Stimulated activated CD4-positive, alpha-beta T cell treated with anti-CD3 and anti-CD28 coated beads, TNF-alpha, amount 100 ng/mL, for 1 hour (primary cell): Measurements from ENCODE around the gene RIC1.
"Not testable (repeated sequence)": the region's sequence is repeated elsewhere in the genome, so short reads cannot be mapped to it uniquely, and the experiment has no call there.

Experiments
- DNase-seq, 3 donors: peaks; one replicate each; pipeline ENCODE4 v3.0.0-alpha.2; 2020; ENCODE audit warnings: low read depth in 3 of 3, low spot score in 1 of 3

Gene RIC1

DNA sequence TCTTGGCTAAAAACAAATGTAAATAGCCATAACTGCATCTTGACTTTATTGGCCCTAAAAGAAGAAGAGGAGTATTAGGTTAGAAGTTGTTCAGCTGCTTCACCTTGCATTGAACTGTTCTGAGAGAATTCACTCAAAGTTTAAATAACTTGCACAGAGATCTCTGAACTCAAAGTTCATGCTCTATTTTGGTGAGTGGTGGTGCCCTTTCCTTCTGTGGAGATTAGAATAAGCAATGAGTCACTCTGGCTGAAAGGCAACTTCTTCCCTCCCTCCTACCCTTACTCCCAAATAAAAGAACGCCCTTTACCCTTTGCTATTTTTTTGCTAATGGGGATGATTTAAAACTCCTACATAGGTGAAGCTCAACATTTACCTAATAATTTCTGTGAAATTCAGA, 155.1 kb downstream of the RIC1 start:
- DNase-seq = no peak

DNA sequence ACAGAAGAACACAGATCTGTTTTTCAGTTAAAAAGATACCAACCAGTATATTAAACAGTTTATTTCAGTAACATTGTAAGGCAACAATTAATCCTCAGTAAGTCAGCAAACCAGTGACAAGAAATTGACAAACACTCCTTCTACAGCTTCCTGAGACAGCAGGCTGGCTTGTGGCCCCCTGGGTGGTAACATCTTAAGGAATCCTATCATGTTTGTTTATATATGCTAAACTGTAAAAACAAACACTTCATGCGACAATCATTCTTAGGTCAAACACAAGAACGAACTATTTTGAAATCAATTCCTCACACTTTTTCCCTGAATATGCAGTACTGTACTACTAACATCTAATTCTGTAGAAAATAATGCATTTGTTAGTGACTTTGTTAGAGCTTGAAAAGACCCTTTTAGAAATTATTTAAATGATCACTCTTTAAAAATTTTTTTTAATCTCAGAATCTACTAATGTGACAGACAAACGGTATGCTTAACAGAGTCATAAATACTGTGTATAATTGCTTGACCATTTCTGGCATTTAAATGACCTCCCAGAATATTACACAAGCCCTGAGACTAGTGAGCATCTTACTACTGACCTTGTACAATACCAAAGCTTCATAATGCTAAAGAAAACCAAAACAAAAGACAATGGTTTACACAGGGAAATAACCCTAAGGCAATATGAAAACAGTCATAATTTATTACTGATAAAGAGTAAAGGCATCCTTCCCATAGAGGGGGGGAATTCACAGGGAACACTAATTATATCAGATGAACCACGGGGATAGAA, 155.8 kb downstream of the RIC1 start:
- no peak for DNase-seq

DNA sequence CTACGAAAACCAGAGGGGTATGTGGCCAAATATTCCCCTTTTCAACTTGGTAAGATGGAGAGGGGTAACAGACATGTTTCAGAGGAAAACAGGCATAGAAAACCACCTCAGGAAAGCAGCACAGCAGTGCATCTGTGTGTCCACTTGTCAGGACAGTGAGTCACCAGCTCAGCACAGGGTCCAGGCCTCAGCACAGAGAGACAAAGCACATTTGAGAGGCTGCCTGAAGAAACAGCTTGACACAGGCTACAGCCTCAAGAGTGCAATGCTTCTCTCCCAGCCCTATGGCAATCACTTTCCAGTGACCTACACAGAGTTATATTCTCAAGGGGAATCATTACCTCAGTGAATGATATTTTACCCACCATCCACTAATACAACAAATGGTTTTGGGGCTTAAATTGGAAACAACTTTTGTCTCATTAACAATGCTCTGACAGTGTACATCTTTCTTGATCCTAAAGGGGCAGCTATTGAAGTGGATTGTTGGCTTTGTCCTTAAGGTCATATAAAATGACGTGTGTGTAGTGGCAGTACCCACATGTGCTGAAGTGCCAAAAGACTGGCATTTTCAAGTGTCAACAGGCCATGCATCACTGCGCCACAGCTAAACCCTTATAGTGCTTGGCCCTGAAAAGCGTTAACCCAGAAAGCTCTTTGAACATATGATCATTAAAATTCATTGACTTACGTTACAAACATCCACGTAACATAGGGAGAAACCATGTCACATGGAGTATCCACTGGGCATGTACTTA, 157.6 kb downstream of the RIC1 start:
- no peak for DNase-seq

DNA sequence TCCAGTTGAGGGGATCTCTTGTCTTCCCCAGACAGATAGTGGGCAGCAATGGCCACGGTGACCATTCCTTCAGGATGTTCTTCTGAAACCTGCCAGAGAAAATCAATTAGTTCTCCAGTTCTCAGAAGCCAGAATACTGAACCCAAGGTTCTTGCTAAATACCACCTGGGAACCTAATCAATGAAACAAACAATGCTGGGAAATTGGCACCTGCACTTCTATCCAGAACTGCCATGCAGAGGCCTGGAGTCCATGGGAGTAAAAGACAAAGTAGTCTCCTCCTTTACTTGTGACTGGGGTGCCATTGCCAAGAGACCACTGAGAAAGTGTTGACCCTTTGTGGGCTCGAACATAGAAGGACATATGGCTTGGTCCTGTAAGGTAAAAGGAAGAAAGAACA, 158.3 kb downstream of the RIC1 start:
- DNase-seq = no peak

DNA sequence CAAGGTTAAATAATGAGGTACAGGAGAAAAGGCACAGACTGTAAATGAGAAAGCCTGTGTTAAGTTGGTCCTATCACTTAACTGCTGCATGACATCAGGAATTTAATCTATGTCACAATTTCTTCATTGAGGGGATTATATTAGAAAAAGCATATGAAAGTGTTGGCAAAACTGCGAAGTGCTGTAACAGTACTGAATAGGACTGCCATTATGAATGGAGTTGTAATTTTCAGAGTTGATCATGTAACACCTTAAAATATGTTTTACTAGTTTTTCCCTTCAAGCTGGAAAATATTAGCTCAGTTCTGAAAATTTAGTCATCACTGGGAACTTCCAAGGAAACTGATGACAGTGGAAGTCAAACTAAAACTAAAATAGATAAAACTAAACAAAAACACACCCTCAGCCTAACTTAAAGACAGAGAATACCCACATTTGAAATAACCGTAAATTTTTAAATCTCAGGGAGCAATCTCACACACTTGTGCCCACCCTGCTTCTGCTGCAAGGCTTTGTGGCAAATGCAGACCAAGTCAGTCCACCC, 158.9 kb downstream of the RIC1 start:
- DNase-seq = no peak

DNA sequence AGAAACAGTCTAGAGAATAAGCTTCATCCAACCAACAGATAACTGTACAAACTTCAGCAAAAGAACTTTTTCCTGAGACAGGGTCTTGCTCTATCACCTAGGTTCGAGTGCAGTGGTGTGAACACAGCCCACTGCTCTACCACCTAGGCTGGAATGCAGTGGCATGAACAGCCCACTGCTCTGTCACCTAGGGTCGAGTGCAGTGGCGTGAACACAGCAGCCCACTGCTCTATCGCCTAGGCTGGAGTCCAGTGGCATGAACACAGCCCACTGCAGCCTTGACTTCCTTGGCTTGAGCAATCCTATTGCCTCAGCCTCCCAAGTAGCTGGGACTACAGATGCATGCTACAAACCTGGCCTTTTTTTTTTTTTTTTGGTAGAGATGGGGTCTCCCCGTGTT, 160.6 kb downstream of the RIC1 start:
- DNase-seq = no peak

DNA sequence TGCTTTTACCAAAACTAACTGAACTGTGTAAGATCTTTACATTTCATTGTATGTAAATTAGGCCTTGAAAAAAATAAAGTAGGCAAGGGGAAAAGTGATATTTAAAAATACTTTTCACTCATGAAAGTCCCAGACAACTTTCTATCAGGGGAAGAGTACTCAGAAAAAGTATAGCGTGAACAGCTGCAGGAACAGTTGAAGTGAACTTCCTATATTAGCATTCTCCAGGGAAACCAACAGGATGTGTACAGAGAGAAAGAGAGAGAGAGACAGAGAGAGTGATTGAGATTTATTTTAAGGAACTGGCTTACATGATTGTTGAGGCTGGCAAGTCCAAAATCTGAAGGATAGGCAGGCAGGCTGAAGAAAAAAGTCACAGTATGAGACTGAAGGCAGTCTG, 162.0 kb downstream of the RIC1 start:
- DNase-seq = no peak

DNA sequence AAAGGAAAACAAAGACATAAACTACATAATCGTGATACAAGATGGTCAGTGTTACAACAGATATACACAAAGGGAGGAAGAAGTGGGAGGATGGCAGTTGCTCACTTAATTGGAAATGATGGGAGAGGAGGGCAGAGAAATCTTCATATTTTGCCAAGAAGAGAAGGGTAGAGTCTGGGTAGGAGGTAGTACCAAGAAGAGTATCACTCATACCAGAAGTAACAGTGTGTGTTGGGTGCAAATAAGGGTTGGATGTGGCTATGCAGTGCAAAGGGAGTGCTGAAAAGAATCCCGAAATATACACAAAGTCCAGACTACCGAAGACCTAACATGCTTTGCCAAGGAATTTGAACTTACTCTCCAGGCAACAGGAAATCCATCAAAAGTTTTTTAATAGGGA, 163.0 kb downstream of the RIC1 start:
- DNase-seq = no peak

DNA sequence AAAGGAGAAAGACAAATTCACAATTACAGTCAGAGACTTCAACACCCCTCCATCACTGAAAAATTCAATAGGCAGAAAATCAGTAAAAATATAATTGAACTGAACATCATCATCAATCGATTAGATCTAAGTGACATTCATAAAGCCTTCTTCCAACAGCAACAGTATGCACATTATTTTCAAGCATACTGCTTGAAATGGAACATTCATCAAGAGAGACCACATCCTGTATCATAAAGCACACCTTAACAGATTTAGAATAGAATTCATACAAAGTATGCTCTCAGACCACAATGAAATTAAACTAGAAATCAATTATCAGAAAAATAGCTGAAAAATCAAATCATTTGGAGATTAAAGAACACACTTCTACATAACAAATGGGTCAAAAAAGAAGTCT, 164.9 kb downstream of the RIC1 start:
- no peak for DNase-seq

DNA sequence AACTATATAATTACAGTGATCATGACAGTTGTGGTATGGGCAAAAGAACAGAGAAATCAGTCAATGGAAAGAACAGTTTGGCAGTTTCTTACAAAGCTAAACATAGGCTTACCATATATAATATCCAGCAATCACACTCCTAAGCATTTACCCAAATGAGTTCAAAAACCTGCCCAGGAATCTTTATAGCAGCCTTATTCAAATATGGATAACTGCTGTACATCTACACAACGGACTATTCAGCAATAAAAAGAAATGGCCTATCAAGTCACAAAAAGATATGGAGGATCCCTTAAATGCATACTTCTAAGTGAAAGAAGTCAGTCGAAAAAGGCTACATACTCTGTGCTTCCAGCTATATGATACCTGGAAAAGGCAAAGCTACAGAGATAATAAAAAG, 167.4 kb downstream of the RIC1 start:
- DNase-seq = no peak

DNA sequence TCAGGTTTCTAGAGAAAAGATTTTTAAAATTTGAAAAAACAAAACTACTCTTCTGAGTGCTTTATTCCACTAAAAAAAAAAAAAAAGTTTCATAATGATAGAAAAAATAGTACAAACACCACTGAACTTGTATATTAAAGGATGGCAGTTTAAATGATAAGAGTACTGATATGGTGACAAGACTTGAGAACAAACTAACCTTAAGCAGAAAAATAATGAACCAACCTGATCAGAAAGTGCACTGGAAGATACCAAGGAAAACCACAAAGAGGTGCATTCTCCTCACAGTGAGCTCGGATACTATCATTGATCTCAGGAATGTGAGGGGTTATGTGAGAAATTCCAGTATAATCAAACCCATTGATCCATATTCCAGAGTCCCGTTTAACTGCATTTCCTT, 169.7 kb downstream of the RIC1 start:
- no peak for DNase-seq

DNA sequence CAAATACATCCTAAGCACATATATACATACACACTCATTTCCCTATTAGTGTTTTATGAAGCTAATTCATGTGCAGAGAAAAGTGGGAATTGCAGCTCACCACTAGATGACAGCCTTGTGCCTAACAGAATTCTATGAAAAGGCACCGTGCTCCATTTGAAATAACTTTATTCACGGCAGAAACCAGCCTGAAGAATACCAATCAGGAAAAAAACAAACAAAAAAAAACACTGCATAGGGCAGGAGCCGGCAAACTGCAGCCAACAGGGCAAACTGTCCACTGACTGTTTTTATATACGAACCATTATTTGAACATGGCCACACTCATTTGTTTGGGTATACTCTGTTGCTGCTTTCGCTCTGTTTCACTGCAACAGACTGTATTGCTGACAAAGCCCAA, 170.4 kb downstream of the RIC1 start:
- DNase-seq = no peak

DNA sequence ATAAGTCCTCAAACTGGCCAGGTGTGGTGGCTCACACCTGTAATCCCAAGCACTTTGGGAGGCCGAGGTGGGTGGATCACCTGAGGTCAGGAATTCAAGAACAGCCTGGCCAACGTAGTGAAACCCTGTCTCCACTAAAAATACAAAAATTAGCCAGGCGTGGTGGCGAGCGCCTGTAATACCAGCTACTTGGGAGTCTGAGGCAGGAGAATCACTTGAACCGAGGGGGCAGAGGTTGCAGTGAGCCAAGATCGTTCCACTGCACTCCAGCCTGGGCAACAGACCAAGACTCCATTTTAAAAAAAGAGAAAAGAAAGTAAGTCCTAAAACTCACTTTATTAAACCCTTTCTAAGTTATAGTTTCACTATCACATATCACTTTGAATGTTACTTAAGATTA, 171.5 kb downstream of the RIC1 start:
- not testable (repeated sequence) for DNase-seq

DNA sequence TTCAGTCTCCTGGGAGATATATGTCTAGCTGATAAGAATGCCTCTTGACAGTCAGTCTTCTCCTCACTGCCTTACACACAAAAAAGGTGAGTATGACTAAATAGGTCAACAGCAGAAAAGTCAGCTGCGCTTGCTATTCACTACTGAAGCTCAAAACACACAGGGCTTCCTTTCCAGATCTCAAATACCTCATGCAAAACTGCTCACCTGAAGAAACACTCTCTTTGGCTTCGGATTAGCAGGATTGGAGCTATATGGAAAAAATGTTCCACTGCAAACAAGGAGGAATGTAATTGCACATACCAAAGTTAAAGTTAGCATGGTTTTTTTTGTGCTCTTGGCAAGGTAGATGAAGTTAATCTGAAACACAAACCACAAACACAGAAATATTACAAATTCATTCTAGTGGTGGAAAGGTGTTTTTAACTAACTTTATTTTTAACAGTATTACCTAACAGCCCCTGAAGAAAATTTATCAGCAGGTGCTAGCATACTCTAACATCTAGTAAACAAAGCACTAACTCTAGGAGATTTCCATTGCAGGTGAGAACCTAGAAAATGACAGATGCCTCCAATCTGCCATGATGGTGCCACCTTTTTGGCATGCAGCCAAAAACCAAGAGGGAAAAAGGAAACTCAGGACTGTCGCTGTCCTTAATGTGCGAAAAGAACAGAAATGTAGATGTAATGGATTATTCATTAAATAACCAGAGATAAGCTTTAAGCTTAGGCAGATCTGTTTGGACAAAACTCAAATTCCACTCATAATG, 172.2 kb downstream of the RIC1 start:
- no peak for DNase-seq

DNA sequence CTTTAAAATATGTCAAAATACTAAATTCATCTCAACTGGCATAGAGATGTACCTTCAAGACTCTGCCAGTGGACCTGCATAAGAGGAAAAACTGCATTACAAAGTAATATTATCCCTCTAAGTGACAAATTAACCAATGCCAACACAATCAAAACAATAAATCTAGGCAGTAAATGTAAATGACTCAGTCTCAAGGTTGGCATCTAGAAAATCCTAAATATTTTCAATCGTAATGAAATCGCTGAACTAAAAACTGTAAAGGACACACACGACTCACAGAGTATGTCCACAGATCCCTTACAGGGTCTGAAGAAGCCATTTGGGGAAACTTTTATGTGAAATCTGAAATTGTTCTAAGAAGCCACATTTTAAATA, 172.8 kb downstream of the RIC1 start:
- DNase-seq = no peak

DNA sequence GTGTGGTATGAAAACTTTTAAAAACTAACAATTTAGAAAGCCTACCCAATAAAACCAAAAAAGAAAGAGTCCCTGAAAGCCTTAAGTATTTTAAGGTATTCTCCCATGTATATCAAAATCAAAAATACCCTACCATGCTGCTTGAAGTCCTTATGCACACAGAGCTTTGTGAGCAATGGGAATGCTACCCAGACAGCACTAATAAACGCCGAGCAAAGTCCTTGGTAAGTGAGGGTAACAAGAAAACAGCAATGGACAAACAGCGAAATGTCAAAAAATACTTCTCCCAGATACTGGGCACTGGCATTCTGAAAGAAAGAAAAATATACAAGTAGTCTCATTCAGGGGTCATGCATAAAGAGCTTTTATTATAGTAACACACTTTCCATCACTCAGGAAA, 176.6 kb downstream of the RIC1 start:
- no peak for DNase-seq

DNA sequence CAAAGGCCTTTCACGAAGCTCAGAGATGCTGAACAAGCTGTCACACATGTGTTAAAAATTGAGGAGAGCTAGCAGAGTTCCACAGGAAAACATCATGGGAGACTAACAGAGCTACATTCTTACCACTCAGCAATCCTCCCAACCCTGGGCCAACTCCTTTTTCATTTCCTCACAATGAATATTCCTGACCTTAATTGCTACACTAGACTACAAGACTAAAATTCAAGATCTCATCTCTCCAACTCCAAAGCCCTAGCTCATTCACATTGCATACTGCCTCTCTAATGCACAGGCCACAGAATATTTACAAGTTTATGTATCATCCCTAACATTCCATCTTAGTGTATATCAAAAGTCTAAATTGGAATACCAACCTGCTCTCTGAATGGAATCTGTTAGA, 182.8 kb downstream of the RIC1 start:
- no peak for DNase-seq

DNA sequence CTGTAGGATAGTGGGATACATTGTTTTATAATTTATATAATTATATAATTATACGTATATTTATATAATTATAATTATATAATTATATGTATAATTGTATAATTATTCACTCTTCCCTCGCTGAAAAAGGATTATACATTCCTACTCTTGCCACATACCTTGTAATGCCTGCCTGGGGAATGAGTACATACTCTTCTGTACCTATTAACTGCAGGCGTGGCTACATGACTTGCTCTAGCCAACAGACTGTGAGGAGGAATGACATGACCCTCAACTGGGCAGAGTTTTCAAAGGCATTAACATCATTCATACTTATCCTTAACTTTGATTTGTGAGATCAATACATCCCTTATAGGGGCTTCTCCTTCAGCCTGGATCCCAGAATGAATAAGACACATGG, 184.9 kb downstream of the RIC1 start:
- DNase-seq = no peak

DNA sequence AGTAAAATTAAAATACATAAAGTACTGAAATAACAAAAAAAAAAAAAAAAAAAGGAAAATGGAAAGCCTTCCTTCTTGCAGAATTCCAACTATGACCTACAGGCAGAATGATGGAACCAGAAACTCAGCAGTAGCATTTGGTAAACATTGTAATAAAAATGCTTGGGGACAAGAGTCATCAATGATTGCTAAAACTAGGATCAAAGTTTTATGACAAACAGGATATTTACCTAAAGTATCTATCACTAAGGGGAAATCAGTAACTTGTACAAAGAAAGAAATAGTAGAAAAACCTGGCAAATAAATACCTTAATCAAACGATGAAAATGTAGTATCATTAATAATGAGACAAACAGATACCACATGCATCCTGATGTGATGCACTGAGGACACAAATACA, 186.6 kb downstream of the RIC1 start:
- DNase-seq = no peak

DNA sequence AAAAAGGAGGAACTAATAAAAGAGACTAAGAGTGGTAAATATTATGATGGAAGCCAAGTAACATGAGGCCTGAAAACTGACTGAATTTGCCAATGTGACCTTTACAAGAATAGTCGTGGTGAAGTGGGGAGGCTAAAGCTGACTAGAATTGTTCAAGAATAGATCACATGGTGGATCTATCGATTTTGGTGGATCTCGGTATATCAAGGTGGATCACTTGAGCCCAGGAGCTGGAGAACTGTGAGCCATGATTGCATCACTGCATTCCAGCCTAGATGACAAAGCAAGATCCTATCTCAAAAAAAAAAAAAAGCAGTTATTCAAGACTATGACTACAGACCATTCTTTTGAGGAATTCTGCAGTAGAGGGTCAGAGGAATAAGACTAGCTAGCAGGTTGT, 189.0 kb downstream of the RIC1 start:
- no peak for DNase-seq

DNA sequence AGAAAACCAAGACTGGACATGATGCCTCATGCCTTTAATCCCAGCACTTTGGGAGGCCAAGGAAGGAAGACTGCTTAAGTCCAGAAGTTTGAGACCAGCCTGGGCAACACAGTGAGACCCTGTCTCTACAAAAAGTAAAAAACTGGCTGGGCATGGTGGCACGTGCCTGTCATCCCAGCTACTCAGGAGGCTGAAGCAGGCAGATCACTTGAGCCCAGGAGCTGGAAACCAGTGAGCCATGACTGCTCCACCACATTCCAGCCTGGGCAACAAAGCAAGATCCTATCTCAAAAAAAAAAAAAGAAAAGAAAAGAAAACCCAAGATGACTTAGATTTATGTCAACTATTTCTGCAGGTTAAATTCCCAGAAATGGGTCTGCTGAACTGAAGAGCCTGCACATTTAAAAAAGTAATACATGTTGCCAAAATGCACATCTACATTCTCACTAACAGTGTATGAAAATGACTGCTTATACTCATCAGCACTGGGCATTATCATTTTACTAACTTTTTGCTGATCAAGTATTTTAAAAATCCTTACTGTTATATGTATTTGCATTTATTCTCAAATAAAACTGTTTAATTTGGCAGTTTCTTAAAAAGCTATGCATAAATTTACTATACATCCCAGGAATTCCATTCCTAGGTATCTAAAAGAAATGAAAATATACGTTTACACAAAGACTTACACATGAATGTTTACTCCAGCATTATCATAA, 189.7 kb downstream of the RIC1 start:
- no peak for DNase-seq
